ENCODE measurements around the gene SYPL1. TPM values are rescaled to one million over a fixed set of nuclear protein-coding genes. Genes with fewer than 3 reads are reported as not detected.
A peak's percentile ranks its signal among the peaks of the same experiment; 100 is the strongest.

The SYPL1 gene
- total and polyA plus RNA-seq, 2 experiments from 2014 or later: 94.2 to 110 TPM

DNA sequence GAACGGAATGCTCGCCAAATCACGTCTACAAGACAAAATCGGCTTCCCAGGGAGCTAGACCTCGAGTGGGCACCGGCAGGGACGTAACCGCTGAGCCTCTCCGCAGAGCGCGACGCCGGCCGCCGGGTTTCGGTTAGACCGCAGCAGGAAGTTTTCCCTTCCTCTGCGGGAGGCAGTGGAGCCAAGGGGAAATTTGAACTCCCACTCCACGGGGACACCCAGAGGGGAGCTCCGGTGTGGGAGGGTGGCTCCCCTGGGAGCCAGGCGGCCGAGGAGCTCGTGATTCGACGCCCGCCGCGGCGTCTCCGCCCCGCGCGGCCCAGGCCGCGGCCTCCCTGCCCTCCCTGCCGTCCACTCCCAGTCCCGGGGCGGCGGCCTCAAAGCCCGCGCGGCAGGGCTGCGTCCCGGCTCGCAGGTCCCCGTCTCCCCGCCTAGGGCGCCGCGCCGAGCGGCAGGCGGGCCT lies 426 bp downstream of the SYPL1 start:
- WGBS (ENCODE audit: low lambda C conversion rate, missing lambda C conversion rate): 2% methylated on average over 33 of the region's 53 CpGs
- Histone ChIP-seq H2AFZ (peak overlapping the region; percentile 97), H3K36me3 (replicated peaks; ENCODE audit: insufficient read depth, low read depth) (no peaks in the 10 kb centered on the region), H3K4me2 (peak overlapping the region; percentile 82), H3K27ac (peak overlapping the region; percentile 100), H3K4me1 (ENCODE audit: insufficient read depth) (peaks cover 25% of the 10 kb centered on the region), H3K9me3 (ENCODE audit: low read depth) (no peaks in the 10 kb centered on the region), H3K27me3 (no peaks in the 10 kb centered on the region), H4K20me1 (ENCODE audit: insufficient read depth, poor library complexity, severe bottlenecking) (peaks cover 36% of the 10 kb centered on the region), H3K4me3 (peak overlapping the region; percentile 95), H3K9me2 (replicated peaks; ENCODE audit: insufficient read depth) (no peaks in the 10 kb centered on the region), H3K79me2 (peaks cover 49% of the 10 kb centered on the region)
- TF ChIP-seq, protein P1, sequence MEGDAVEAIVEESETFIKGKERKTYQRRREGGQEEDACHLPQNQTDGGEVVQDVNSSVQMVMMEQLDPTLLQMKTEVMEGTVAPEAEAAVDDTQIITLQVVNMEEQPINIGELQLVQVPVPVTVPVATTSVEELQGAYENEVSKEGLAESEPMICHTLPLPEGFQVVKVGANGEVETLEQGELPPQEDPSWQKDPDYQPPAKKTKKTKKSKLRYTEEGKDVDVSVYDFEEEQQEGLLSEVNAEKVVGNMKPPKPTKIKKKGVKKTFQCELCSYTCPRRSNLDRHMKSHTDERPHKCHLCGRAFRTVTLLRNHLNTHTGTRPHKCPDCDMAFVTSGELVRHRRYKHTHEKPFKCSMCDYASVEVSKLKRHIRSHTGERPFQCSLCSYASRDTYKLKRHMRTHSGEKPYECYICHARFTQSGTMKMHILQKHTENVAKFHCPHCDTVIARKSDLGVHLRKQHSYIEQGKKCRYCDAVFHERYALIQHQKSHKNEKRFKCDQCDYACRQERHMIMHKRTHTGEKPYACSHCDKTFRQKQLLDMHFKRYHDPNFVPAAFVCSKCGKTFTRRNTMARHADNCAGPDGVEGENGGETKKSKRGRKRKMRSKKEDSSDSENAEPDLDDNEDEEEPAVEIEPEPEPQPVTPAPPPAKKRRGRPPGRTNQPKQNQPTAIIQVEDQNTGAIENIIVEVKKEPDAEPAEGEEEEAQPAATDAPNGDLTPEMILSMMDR (IDR thresholded peaks at IDR 0.05; ENCODE audit: poor library complexity): no peak
- TF ChIP-seq EZH2 (IDR thresholded peaks at IDR 0.05; ENCODE audit: borderline replicate concordance): no peak
- TF ChIP-seq EZH2phosphoT487 (IDR thresholded peaks at IDR 0.05; ENCODE audit: low read depth, severe bottlenecking, unreplicated experiment): no peak
- DNase-seq (ENCODE audit: low spot score): peak; percentile 85

DNA sequence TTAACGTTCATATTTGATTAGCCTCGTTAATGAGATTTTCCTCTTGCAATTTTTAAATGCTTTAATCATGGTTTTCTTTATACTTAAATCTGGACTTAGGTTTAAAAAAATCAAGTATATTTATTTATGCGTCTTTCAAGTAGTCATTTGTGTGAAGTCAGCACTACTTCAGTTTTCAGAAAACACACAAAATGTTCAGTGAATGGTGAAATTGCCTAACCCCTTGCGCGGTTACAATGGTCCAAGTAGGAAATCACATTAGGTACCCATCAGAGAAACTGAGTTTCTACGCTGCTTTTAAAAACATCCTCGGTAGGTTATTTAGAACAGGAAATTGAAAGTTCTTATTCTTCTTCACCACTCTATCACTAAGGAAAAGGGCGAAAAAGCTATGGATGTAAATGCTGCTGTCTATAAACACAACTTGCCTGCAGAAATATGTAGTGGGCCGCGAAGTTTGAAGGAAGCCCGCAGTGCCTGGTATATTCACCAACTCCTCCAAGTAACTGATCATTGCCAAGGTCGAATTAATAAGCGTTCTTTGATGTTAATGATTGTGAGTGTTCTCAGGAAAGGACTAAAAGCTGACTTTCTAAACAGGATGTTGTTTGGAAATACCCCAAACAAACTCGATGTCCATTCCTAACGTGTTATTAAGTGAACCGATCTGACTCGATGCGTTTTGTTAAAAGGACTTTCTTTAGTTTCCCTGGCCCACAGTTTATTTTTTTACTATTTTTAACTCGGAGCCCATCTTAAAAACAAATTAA lies 1.0 kb downstream of the SYPL1 start:
- DNase-seq (ENCODE audit: low spot score): no peak

DNA sequence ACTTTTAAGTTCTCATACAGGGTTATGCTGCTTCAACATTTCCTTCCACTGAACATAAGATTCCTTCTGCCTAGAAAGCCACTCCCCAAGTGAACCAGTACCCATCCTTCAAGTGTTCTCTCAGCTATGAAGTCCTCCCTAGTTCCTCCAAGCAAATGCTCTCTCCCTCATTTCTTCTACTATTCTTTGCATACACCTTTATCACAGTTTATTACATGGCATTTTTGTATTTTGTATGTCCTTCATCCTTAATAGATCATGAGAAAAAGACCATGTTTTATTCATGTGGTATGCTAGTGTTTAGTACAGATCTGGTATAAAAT lies 1.9 kb downstream of the SYPL1 start:
- Histone ChIP-seq H3K27ac (no peak overlapping the region), H3K9me3 (ENCODE audit: low read depth) (no peaks in the 10 kb centered on the region), H3K36me3 (replicated peaks; ENCODE audit: insufficient read depth, low read depth) (no peaks in the 10 kb centered on the region), H4K20me1 (ENCODE audit: insufficient read depth, poor library complexity, severe bottlenecking) (peaks cover 47% of the 10 kb centered on the region), H3K79me2 (peaks cover 64% of the 10 kb centered on the region), H3K4me3 (peak overlapping the region; percentile 95), H3K9me2 (replicated peaks; ENCODE audit: insufficient read depth) (no peaks in the 10 kb centered on the region), H3K27me3 (no peaks in the 10 kb centered on the region), H3K4me2 (peak overlapping the region; percentile 82), H3K4me1 (ENCODE audit: insufficient read depth) (peaks cover 25% of the 10 kb centered on the region), H2AFZ (no peak overlapping the region)
- TF ChIP-seq EZH2phosphoT487 (IDR thresholded peaks at IDR 0.05; ENCODE audit: low read depth, severe bottlenecking, unreplicated experiment) (no peak), EZH2 (IDR thresholded peaks at IDR 0.05; ENCODE audit: borderline replicate concordance) (no peak)
- TF ChIP-seq, protein P1 (IDR thresholded peaks at IDR 0.05; ENCODE audit: poor library complexity): no peak
- no peak for DNase-seq (ENCODE audit: low spot score)

More for the DNA sequence above, 1.0 kb downstream of the SYPL1 start:
- H3K9me3 ChIP-seq (ENCODE audit: low read depth): no peaks in the 10 kb centered on the region
- H3K79me2 ChIP-seq: peaks cover 55% of the 10 kb centered on the region
- H3K36me3 ChIP-seq (replicated peaks; ENCODE audit: insufficient read depth, low read depth): no peaks in the 10 kb centered on the region
- H3K27ac ChIP-seq: peak overlapping the region; percentile 100
- 16% methylated on average over 19 of the region's 19 CpGs for WGBS (ENCODE audit: low lambda C conversion rate, missing lambda C conversion rate)
- no peaks in the 10 kb centered on the region for H3K27me3 ChIP-seq
- TF ChIP-seq, protein P1 (IDR thresholded peaks at IDR 0.05; ENCODE audit: poor library complexity): no peak
- TF ChIP-seq EZH2phosphoT487 (IDR thresholded peaks at IDR 0.05; ENCODE audit: low read depth, severe bottlenecking, unreplicated experiment) (no peak), EZH2 (IDR thresholded peaks at IDR 0.05; ENCODE audit: borderline replicate concordance) (no peak)
- H3K9me2 ChIP-seq (replicated peaks; ENCODE audit: insufficient read depth): no peaks in the 10 kb centered on the region
- H3K4me3 ChIP-seq: peak overlapping the region; percentile 95
- peaks cover 25% of the 10 kb centered on the region for H3K4me1 ChIP-seq (ENCODE audit: insufficient read depth)
- peak overlapping the region; percentile 97 for H2AFZ ChIP-seq
- peak overlapping the region; percentile 82 for H3K4me2 ChIP-seq
- peaks cover 38% of the 10 kb centered on the region for H4K20me1 ChIP-seq (ENCODE audit: insufficient read depth, poor library complexity, severe bottlenecking)

Measured in hepatocyte (in vitro differentiated cells).